LHCN-M2 (cell line): Measurements from ENCODE around the gene NRIP1. TPM values are rescaled to one million over a fixed set of nuclear protein-coding genes. Genes with fewer than 3 reads are reported as not detected.

ENCODE experiments used
- DNase-seq: peaks from one replicate; pipeline ENCODE4 v3.0.0-alpha.2; 2012; ENCODE audit warnings: low read depth
- polyA plus RNA-seq: library from polyadenylated mRNA; unstranded; fragments of >200 nt; gene quantifications from one replicate; pipeline ENCODE4 v1.2.1, GENCODE V29; 2012; ENCODE audit warnings: missing spikeins
- total RNA-seq: library from RNA; depleted of rRNA; stranded (reverse); fragments of >200 nt; gene quantifications from 2 replicates; pipeline ENCODE4 v1.2.3, GENCODE V29; 2014; rRNA removed

Gene NRIP1, protein sequence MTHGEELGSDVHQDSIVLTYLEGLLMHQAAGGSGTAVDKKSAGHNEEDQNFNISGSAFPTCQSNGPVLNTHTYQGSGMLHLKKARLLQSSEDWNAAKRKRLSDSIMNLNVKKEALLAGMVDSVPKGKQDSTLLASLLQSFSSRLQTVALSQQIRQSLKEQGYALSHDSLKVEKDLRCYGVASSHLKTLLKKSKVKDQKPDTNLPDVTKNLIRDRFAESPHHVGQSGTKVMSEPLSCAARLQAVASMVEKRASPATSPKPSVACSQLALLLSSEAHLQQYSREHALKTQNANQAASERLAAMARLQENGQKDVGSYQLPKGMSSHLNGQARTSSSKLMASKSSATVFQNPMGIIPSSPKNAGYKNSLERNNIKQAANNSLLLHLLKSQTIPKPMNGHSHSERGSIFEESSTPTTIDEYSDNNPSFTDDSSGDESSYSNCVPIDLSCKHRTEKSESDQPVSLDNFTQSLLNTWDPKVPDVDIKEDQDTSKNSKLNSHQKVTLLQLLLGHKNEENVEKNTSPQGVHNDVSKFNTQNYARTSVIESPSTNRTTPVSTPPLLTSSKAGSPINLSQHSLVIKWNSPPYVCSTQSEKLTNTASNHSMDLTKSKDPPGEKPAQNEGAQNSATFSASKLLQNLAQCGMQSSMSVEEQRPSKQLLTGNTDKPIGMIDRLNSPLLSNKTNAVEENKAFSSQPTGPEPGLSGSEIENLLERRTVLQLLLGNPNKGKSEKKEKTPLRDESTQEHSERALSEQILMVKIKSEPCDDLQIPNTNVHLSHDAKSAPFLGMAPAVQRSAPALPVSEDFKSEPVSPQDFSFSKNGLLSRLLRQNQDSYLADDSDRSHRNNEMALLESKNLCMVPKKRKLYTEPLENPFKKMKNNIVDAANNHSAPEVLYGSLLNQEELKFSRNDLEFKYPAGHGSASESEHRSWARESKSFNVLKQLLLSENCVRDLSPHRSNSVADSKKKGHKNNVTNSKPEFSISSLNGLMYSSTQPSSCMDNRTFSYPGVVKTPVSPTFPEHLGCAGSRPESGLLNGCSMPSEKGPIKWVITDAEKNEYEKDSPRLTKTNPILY (N-terminal part only)
- 18.8 and 25.7 TPM in 2 replicates for total RNA-seq
- 2.9 TPM for polyA plus RNA-seq

DNA sequence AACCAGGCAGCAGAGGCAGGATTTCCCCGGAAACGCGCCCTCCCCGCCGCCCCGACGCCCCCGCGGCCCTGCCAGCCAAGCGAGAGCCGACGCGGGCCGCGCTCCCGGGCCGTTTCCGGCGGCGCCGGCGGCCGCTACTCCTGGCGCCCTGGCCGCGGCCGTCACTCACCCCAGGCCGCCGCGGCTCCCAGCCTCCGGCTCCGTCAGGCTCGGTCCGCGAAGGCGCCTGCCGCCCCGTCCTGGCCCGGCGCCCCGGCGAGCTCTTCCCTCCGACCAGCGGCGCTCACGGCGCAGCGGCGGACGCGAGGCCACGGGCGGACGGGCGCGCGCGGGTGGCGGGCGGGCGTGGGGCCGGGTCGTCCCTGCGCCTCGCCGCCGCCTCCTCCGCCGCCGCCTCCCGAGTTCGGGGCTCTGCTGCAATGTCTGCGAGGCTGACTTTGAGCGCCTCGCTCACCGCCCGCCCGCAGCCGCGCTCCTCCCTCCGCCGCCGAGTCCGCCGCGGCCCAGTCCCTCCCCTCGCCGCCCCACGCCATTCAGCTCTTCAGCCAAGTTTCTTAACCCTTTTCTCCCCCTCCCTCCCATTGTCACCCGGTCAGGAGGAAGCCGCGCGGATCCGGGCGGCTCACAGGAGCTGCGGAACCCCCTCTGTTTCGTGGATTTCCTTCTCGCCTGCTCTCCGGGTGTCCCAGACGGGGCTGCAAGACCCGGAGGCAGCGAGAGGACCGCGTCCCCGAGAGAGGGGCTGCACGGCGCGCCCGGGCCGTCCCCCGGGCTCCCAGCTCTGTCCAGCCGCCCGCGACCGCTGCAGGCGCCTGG, at the start of gene NRIP1:
Gene NRIP1, minus strand, starts transcription at position 425 of the 816 bp plus-strand sequence. CDS start 96,808 bp downstream, outside the sequence.
- peak; percentile 90 for DNase-seq

DNA sequence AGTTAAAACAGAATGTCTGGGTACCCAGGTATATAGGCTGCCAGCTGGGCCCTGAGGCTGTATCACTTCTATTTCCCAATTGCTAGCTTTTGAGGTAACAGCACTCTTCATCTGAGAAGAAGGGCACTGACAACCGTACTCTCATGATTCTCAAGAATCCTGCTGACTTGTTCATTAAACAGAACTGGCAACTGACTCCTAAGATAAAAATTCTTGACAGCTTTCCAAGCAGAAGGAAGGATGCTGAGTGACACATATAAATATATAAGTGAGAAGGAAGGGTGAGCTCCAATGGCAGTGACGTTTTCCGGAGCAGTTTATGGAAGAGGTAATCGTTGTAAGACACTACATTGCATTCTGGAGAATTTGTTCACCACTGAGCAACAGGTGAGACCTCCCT, 48.1 kb upstream of the NRIP1 start:
- DNase-seq = no peak

GRCh38 chr21:15108801-15109200, 44.0 kb upstream of the NRIP1 start:
- DNase-seq = no peak

GRCh38 chr21:15104470-15104869, 39.7 kb upstream of the NRIP1 start:
- DNase-seq = no peak

GRCh38 chr21:15098908-15099307, 34.1 kb upstream of the NRIP1 start:
- no peak for DNase-seq

DNA sequence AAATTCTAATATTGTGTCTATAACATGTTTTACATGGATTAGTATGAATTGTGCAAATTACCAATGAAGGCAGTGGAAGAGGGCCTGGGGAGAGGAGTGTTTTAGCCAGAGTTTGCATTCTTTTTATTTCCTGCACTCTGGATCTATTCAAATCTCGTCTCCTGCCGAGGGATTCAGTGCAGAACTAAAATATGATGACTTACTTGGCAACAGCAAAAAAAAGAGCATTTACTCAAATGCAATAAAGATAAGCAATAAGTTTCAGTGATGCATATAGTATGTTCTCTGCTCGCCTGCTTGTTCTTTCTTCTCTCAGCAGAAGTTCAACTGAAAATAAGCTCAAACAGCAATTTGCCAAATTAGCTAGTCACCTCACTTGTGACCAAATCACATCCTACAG, 33.4 kb upstream of the NRIP1 start:
- DNase-seq = no peak

DNA sequence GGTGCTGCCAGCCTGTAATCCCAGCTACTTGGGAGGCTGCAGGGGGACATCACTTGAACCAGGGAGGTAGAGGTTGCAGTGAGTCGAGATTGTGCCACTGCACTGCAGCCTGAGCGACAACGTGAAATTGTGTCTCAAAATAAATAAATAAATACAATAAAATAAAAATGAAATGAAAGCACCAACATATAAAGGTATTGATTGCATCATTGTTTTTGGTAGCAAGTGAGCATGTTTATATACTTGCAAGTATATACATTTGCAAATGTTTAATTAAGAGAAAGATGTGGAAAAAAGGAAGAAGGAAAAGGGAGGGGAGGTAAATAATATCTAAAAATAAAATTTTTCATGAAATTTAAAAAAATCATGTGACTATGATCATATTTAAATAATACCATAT, 32.8 kb upstream of the NRIP1 start:
- no peak for DNase-seq

GRCh38 chr21:15096146-15096545, 31.3 kb upstream of the NRIP1 start:
- DNase-seq = no peak

GRCh38 chr21:15095326-15095725, 30.5 kb upstream of the NRIP1 start:
- DNase-seq = no peak

- peak; percentile 20 for DNase-seq
Observed at GRCh38 chr21:15094706-15095105, 29.9 kb upstream of the NRIP1 start.

DNA sequence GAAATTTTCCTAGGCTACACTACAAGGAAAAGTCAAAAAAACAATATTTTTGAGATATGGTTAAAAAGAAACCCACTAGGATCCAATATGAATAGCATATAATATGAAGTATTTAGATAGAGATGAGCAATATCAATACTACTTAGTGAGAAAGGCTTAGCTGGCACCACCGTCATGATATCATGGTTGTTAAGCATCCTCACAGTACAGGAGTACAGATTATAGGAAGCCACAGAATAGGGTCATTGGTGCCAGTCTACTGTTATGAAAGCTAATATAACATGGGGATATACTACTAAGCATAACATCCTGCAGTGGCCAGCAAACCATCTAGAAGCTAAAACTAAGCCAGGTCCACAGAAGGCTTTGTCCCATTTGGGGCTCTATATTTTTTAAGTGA, 28.4 kb upstream of the NRIP1 start:
- DNase-seq = no peak

- no peak for DNase-seq
Observed at GRCh38 chr21:15092745-15093144, 27.9 kb upstream of the NRIP1 start.

DNA sequence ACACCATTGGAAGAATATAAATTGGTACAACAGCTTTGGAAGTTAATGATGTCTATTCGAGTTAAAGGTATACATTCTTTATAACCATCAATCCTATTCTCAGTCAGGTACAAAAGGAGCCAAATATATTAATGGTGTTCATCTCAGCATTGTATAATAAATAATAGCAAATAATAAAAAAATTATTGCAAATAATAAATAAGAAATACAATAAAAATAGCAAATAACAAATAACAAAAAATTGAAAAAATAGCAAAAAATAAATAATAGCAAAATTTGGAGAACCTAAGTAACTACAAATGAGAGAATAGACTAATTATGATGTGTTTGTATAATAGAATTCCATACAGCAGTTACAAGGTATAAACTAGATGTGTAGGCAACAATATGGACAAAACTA, 25.6 kb upstream of the NRIP1 start:
- no peak for DNase-seq

DNA sequence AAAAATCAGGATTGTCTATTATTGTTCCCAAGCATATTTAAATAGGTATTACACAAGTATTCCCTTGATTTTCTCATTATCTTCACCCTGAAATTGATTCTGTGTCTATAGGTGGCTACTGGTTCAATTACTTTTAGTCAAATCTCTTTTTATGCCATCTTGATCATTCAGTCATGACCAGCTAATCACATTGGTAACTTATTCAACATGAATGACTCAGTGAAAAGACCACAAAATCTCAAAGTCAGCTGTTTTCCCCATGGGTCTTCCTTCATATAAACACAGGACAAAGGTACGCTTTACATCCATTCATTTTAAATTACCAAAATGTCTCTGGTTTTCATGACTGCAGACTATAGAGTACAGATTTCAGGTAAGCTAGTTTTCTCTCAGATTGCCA, 23.7 kb upstream of the NRIP1 start:
- no peak for DNase-seq

DNA sequence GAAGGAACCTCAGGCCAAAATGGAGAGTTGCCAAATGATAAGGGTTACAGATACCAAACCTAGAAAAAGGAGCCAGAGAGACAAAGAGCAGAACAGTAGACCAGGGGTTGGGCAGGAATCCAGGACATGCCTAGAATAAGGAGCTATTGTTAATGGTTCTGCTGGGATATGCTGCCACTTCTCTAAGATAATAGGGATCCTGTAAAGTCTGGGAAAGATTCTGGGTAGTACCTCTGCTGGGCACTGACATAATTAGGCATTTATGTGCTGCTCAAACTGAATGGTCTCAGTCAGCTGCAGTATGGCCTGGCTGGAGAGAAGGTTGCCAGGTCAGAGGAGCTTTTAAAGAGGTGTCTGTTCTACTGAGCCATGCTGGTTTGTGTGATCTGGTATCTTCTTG, 19.9 kb upstream of the NRIP1 start:
- no peak for DNase-seq

DNA sequence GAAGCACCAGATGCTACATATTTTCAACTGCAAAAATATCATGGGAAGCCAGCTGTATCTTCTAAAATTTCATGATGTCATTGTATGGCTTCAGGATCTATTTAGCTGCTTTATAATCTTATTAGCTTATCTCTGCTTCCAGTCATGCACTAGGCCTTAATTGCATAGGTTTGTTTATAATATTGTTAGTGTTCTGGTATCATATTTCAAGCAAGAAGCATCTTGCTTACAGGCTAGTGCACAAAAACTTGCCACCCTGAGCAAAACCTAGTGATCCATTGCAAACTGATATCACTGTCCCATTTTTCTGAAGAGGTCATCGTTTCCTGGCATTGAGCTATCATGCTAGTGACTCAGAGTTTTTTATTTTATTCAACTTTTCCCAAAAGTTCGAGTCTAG, 15.7 kb upstream of the NRIP1 start:
- DNase-seq = no peak

DNA sequence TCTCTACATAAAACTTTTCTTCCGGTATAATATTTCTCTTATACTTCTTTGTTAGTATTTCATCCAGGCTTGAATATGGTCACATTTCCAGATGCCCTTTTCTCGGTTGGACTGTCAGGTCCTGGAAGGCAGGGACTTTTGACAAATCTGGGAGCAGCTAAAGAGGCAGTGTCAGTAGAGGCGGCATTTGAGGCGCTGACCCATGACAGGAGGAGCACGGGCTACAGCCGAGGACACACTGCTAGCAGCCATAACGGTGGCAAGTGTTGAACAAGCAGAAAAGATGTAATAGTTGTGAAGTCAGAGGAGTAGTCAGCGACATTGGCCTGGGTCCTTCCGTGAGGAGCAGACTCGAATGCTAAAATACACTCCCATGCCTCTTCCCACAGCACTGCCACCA, 14.5 kb upstream of the NRIP1 start:
- no peak for DNase-seq

GRCh38 chr21:15078180-15078579, 13.4 kb upstream of the NRIP1 start:
- no peak for DNase-seq

DNA sequence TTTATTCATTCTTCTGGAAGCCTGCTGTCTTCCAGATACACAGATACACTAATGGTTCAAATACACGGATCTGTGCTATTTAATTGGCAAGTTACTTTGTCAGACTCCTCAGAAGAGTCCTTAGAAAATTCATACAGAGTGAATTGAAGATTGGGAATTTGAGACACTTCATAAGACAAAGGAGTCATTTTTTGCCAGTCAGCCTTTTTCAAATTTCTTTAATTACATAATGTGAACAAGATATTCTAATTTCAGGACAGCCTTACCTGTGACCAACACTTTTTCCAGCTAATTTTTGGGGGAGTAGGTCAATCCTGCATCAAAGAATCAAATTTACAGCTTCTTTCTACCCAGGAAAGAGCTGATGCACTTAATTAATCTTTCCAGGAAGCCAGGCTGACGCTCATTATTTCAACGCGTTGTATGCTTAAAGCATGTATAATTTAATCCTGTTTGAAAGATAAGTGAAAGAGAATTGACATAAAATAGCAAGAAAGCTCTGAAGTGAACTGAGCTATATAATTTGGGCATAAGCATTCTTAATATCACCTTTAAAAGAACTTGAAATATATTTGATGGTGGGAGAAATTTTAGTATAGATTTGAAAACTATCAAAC, 12.8 kb upstream of the NRIP1 start:
- DNase-seq = no peak

DNA sequence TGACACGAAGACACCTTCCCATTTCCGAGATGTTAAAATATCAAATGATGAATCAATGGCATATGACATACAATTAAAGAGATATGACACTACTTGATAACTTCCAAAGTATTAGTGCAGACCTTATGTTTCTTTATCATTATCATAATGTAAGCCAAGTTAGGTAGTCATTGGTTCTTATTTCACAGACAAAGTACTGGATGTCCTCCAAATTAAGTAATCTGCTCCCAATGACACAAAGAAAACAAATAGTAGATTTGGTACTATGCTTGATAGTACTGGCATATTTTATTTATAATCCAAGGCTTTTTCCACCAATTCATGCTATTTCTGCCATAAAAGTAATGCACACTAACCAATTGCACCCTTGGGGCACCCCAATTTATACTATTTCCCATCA, 11.9 kb upstream of the NRIP1 start:
- no peak for DNase-seq

GRCh38 chr21:15071009-15071408, 6.2 kb upstream of the NRIP1 start:
- no peak for DNase-seq
